HFF-Myc (cell line): ENCODE measurements around the gene ATP2B3.

Experiments
- DNase-seq: peaks from one replicate; pipeline ENCODE4 v3.0.0-alpha.2; 2011; ENCODE audit warnings: low read depth; ENCODE audit errors: extremely low read depth
- H3K4me3 ChIP-seq: replicated peaks from 2 replicates; pipeline ENCODE4 v1.5.1; 2011; ENCODE audit warnings: low read depth, mild to moderate bottlenecking, control low read depth, low read length
- CTCF ChIP-seq: IDR thresholded peaks from 2 replicates; pipeline ENCODE4 v1.5.1; 2012; ENCODE audit warnings: mild to moderate bottlenecking, low read depth, low read length, control low read depth; ENCODE audit errors: missing control alignments

Gene ATP2B3

GRCh38 chrX:153520287-153520917 lies 3.0 kb downstream of the ATP2B3 start:
- no peak for TF ChIP-seq CTCF
- no peak overlapping the region for H3K4me3 ChIP-seq
- no peak for DNase-seq

GRCh38 chrX:153521034-153521433 lies 3.6 kb downstream of the ATP2B3 start:
- DNase-seq = no peak
- TF ChIP-seq CTCF = no peak
- no peak overlapping the region for H3K4me3 ChIP-seq

GRCh38 chrX:153522259-153522658 lies 4.8 kb downstream of the ATP2B3 start:
- H3K4me3 ChIP-seq = no peak overlapping the region
- no peak for DNase-seq
- TF ChIP-seq CTCF = no peak

- DNase-seq = no peak
- no peak overlapping the region for H3K4me3 ChIP-seq
- TF ChIP-seq CTCF = no peak
These were observed 5.8 kb downstream of the ATP2B3 start for GRCh38 chrX:153523269-153523668.

GRCh38 chrX:153524234-153524633 lies 6.8 kb downstream of the ATP2B3 start:
- DNase-seq = no peak
- no peak for TF ChIP-seq CTCF
- H3K4me3 ChIP-seq = no peak overlapping the region

GRCh38 chrX:153525451-153525850 lies 8.0 kb downstream of the ATP2B3 start:
- TF ChIP-seq CTCF = no peak
- no peak for DNase-seq
- no peak overlapping the region for H3K4me3 ChIP-seq

- DNase-seq = no peak
- TF ChIP-seq CTCF = no peak
These were observed 8.6 kb downstream of the ATP2B3 start for GRCh38 chrX:153526042-153526441.

More at GRCh38 chrX:153526042-153526441, 8.6 kb downstream of the ATP2B3 start:
- H3K4me3 ChIP-seq = no peak overlapping the region
